HG02885 (cell line): ENCODE data around the gene SFT2D3.

ENCODE experiments used
- ATAC-seq: cut with Tn5 transposase; IDR thresholded peaks from one replicate; pipeline ENCODE4 v1.9.1; 2021; ENCODE audit warnings: mild to moderate bottlenecking; ENCODE audit not compliant: unreplicated experiment, poor library complexity

SFT2D3 gene

DNA sequence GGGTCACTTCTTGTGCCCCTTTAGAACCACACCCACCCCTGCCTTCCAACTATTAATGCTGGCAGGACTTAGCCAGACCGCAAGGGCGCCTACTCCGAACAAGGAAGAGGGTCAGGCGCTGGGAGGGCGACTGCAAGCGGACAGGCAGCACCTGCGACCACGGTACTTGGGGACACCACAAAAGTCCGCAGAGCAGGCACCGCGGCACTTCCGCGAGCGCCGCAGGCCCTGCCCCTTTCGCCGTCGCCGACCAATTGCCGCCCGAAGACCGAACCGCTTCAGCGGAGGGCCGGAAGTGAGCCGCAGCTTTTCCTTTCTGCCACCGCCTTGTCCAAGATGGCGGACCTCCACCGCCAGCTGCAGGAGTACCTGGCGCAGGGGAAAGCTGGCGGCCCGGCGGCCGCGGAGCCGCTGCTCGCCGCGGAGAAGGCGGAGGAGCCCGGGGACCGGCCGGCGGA, at the start of gene SFT2D3:
SFT2D3 (plus strand) TSS at position 305 of the 458 bp plus-strand sequence; CDS start at position 337, 32 bp downstream.
- ATAC-seq, result peak; percentile 77

DNA sequence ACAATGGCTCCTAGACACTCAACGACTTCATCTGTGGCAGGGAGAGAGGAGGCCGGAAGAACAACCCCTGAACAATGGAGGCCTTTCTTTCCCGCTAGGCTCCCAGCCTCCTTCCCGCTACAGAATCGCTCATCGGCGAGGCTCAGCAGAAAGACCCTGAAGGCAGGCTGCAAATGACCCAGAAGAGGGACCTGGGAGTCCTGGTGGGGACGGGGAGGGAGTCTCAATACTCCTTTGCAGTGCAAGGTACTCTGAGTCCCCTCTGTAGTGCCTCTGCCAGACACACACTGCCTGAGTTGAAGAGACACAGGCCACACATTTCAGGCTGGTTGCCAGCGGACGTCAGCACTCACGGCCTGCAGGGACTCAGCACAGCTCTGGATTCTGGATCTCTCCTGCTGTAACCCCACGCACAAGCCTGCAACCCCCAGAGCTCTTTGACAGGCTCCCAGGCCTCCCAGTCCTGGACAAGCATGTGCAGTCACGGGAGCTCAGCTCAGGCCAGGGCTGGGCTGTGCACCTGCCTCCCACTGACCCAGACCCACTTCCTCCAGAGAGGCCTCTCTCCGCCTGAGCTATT, 49.2 kb upstream of the SFT2D3 start:
- no peak for ATAC-seq

DNA sequence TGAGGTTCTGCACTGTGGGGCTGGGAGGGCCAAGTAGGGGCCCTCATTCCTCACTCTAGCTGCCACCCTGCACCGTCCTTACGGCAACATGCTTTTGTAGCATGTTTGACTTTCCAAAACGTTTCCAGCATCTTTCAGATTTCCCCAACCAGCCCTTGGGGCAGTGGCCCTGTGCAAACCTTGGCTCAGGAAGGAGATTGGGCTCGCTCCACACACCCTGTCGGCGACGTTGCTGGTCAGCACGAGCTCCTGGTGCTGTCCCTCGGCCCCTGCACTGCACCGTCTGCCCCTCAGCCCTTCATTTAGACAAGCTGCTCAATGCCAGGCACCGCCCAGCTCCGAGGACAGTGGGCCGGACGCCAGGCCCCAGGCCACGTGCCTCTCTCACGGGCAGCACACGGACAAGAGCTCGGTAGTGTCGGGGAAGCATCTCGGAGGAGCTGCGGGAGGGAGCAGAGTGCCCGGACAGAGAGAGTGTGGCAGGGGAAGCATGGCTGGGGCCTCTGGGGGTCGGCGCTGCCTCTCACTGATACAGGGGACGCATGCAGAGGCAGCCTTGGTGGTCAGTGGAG, 48.4 kb upstream of the SFT2D3 start:
- ATAC-seq, result no peak

DNA sequence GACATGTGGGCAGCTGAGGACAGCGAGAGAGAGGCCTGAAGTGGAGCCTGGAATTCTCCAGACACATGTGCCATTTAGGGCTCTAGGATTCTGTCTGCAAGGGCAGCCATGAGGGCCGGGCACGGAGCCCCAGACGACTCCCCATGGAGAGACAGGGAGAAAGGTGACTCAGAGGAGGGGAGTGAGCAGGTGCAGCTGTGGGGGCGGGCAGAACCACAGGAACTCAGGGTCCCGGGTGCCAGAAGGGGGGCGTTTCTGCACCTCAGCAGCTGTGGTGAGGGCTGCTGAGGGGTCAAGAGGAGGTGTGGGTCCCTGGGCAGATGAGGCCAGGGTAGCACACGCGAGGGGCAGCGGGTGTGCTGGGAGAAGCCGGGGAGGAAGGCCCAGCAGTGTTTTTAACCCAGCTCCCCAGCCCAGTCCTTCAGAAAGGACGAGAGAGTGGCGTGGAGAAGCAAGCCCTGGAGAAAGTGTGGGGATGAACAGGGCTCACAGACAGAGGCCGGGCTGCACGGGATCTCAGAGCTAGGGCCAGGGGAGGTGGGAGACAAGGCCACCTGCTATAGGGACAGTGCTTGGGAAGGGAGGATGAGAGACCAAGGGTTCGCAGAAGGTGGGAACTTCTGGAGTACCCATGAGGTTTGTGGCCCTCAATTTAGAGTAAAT, 47.7 kb upstream of the SFT2D3 start:
- ATAC-seq, result no peak

DNA sequence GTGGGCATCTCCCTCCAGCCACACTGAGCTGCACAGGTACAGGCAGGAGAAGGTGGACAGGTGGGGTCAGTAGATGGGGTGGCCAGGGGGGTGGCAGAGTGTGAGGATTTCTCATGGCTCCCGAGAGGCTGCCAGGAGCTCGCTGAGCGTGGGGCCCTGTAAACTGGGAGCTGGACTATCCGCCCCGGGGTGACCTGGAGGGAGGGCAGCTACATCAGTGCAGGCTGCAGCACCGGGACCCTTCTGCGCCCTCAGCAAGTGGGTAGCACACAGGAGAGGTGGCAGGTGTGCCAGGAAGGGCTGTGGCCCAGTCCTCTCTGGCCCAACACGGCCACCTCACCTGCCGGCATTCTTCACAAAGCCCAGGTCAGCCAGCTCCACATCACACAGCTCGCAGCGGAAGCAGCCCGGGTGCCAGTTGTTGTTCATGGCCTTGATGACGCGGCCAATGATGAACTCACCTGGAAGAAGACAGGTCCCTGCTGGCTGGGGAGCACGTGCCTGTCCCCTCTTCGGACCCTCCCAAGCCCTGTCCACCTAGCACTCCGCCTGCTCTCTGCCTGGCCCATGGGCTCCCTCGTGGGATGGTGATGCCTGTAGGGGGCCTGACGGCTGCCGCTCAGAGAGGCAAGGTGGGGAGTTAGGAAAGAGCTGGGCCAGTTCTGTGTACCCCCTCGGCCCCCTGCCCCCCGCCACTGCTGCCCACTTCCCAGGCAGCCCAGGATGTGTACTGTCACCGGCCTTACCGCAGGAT, 47.0 kb upstream of the SFT2D3 start:
- no peak for ATAC-seq

- no peak for ATAC-seq
These were observed 46.5 kb upstream of the SFT2D3 start for GRCh38 chr2:127654838-127655175.

DNA sequence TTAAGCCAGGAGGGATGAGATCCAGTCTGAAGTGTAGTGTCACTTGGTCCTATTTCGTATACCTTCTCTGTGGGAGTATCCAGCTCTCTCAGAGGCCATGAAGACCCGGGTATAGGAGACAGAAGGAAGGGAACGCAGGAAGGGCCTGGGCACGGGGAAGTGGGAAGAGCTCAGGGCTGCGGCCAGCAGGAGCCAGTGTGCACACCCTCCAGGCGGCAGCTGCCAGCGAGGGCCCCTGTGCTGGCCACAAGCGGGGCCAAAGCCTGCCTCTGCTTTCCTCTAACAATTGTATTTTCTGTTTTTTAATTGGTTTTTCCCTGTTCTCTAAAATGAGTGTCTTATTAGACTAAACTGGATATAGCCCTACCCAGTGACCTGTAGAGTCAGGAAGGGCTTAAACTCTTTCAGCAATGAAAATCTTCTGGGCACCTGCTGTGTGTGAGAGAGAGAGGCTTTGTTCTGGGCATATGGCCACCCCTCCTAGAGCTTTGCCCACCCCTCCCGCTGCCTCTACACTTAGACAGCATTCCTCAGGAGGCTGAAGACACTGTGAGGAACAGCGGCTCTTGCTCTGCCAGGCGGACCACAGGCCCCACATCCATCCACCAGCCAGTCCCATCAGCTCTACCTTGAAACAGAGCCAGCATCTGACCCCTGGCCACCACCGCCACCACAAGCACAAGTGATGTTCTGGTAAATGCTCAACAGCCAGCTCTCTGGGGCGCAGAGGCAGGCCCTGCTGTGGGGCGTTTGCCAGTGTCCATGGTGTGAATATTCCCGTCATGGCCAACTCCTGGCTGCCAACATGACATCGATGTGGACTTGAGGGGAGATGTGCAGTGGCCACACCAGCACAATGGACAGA, 45.9 kb upstream of the SFT2D3 start:
- no peak for ATAC-seq

DNA sequence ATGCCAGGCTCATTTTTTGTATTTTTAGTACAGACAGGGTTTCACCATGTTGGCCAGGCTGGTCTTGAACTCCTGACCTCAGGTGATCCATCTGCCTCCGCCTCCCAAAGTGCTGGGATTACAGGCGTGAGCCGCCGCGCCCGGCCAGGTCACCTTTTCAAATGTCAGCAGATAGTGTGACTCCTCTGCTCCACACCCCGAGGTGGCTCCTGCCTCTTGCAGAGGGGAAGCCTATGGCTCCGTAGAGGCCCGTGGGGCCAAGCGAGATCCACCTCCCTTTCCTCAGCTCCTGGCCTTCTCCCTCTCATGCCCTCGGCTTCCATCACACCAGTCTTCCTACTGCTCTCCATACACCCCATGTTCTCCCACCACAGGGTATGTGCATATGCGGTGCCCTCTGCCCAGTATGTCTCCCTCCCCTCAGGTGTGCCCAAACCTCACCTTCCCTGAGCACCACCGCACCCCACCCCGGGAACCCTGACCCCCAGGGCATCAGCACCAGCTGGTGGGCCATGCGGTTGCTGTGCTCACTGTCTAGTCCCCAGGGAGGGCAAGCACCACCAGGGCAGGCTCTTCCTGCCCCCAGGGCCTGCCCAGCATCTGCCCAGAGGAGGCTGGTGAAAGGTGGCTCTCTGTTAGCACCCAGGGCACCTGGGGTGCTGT, 44.6 kb upstream of the SFT2D3 start:
- no peak for ATAC-seq

DNA sequence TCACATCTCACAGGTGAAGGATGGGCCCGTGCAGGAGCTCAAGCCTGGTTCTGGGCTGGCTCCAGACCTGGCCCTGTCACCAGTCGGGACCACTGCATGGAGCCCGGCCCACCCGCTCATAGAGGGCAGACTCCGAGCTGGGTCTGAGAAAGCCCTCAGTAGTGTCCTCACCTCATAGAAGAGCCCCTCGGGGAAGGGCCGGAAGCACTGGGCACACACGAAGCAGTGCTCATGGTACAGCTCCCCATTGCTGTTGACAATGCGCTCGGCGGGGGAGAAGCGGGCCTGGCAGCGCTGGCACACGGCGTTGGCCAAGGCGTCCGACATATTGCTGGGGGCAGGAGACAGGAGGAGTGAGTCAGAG, 44.1 kb upstream of the SFT2D3 start:
- ATAC-seq, result no peak

GRCh38 chr2:127658146-127658545, 43.2 kb upstream of the SFT2D3 start:
- ATAC-seq, result no peak

GRCh38 chr2:127658641-127659407, 42.5 kb upstream of the SFT2D3 start:
- no peak for ATAC-seq

- no peak for ATAC-seq
These were observed 41.6 kb upstream of the SFT2D3 start for GRCh38 chr2:127659408-127660290.

DNA sequence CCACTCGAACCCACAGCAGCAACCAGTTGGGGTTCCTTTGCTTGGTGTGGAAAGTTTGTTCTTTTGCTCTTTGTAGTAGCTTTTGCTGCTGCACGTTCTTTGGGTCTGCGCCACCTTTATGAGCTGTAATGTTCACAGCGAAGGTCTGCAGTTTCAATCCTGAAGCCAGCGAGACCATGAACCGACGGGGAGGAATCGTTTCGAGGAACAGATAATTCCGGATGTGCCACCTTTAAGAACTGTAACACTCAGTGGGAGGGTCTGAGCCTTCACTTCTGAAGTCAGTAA, 41.1 kb upstream of the SFT2D3 start:
- no peak for ATAC-seq

- ATAC-seq, result no peak
These were observed 40.1 kb upstream of the SFT2D3 start for GRCh38 chr2:127661072-127661649.

- no peak for ATAC-seq
These were observed 39.3 kb upstream of the SFT2D3 start for GRCh38 chr2:127661949-127662510.

DNA sequence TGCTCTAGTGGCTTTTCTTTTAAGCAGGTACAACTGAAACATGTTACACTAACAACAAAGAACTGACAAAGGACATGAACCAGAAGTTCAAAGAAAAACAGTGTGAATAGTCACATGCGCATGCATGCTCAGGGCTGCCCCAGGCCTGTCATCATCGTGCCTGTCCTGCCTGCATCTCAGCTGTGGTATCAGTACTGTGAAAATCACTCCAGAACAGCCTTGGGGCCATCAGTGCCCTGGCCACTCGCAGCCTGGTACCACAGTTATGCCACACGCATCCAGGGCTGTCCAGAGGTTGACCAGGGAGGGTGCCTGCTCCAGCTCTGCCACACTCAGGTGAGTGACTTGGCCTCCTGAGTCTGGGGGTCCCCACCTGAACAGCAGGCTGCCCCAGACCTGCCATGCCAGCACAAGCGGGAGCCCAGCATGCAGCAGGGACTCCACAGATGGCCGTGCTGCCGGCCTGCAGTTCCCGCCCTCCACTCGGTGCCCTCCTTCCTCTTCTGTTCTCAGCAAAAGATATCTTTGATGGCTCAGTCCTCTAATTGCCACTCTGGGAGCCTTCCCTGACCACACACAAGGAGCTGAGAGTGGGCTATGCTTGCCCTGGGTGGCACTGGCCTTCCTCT, 38.2 kb upstream of the SFT2D3 start:
- ATAC-seq, result no peak

DNA sequence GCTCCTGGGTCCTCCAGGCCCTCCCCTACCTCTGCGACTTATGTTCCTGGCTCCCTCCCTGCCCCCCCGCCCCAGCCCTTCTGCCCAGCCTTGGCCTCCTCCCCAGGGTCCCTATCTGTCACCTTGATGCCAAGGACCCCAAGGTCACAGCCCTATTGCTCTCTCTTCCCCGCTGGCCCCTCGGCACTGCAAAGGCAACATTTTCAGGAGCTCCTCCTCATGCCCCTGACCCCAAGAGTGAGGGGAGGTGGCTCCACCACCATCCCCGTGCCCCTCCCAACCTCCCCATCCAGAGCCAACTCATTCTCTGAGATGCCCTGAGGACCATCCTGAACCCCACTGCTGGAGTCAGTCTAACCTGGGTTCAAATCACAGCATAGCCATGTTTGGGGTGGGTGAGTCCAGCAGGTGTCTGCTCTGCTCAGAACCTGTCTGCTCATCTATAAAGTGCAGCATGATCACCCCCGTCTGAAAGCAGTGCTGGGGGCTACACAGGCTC, 37.7 kb upstream of the SFT2D3 start:
- no peak for ATAC-seq
